Endothelial cell of umbilical vein (primary cell): ENCODE data around the gene VBP1. TPM values are rescaled to one million over a fixed set of nuclear protein-coding genes. Genes with fewer than 3 reads are reported as not detected.

Source experiments
- BruUV-seq: library from RNA; stranded (reverse); fragments of 400-500 nt; replicated peaks from 2 replicates; lab custom pipeline; 2021; lab: Mats Ljungman, UMichigan
- CTCF ChIA-PET: fragments of 300-600, 350-600 bp; sonication (Branson Sonifier 250); formaldehyde crosslinking; loops from one replicate; lab custom pipeline; 2021; ENCODE audit warnings: antibody characterized with exemption, inconsistent platforms; lab: Charles Lee
- POLR2A ChIA-PET: fragments of 300-600, 350-600 bp; sonication (Branson Sonifier 250); formaldehyde crosslinking; loops from one replicate; lab custom pipeline; 2021; ENCODE audit warnings: antibody characterized with exemption, inconsistent platforms; lab: Charles Lee
- DNase-seq: peaks from one replicate; pipeline ENCODE4 v3.0.0-alpha.2; 2011; ENCODE audit warnings: low read depth, low spot score
- FAIRE-seq: peaks from 2 replicates; lab custom pipeline; 2011; peaks lifted over from hg19 to GRCh38; lab: Jason Lieb, UNC
- H2AFZ ChIP-seq: 2 replicates; pipeline ENCODE4 v1.6.0; 2012; ENCODE audit warnings: low read depth, low read length, control low read depth, inconsistent platforms
- H3K27ac ChIP-seq: 2 replicates; pipeline ENCODE4 v1.5.1; 2011; ENCODE audit warnings: low read depth, mild to moderate bottlenecking, control low read depth, low read length, moderate library complexity; ENCODE audit not compliant: insufficient read depth
- H3K27me3 ChIP-seq, 2 experiments: 2 replicates each; pipeline versions ENCODE4 v1.6.0 to v1.6.1; 2011; ENCODE audit warnings: low read length in 2 of 2, mixed read lengths in 1 of 2; ENCODE audit not compliant: control insufficient read depth in 2 of 2, insufficient read depth in 2 of 2
- H3K36me3 ChIP-seq, 2 experiments: 2 replicates in 1 of 2; 3 replicates in 1 of 2; pipeline ENCODE4 v1.5.1; 2011; ENCODE audit warnings: low read length in 2 of 2, mild to moderate bottlenecking in 1 of 2, moderate library complexity in 1 of 2; ENCODE audit not compliant: control insufficient read depth in 2 of 2, insufficient read depth in 2 of 2; ENCODE audit errors: extremely low read depth in 1 of 2
- H3K4me1 ChIP-seq: 3 replicates; pipeline ENCODE4 v1.5.1; 2011; ENCODE audit warnings: mild to moderate bottlenecking, low read length; ENCODE audit not compliant: control insufficient read depth, insufficient read depth; ENCODE audit errors: extremely low read depth
- H3K4me2 ChIP-seq: 2 replicates; pipeline ENCODE4 v1.6.1; 2011; ENCODE audit warnings: low read length, control low read depth, mixed read lengths; ENCODE audit not compliant: insufficient read depth
- H3K4me3 ChIP-seq, 3 experiments: fragments of 200-600 bp in 1 of 3; sonication (generic), shearing (Covaris generic) in 1 of 3; replicated peaks in 1 of 3; 2 replicates each; pipeline ENCODE4 v1.5.1; 2011 to 2016; ENCODE audit warnings: control low read depth in 3 of 3, low read length in 3 of 3, mild to moderate bottlenecking in 2 of 3, inconsistent platforms in 1 of 3, low read depth in 1 of 3, moderate library complexity in 1 of 3; ENCODE audit not compliant: insufficient read depth in 1 of 3
- H3K79me2 ChIP-seq: 2 replicates; pipeline ENCODE4 v1.6.0; 2012; ENCODE audit warnings: low read length, inconsistent platforms; ENCODE audit not compliant: control insufficient read depth, insufficient read depth
- H3K9ac ChIP-seq: replicated peaks from 2 replicates; pipeline ENCODE3; 2011; ENCODE audit warnings: low read length, control low read depth; ENCODE audit not compliant: insufficient read depth; ENCODE audit errors: extremely low read depth
- H3K9me1 ChIP-seq: replicated peaks from 3 replicates; pipeline ENCODE4 v1.6.0; 2011; ENCODE audit warnings: mild to moderate bottlenecking, low read length; ENCODE audit not compliant: control insufficient read depth, insufficient read depth; ENCODE audit errors: extremely low read depth
- H3K9me3 ChIP-seq: replicated peaks from 2 replicates; pipeline ENCODE4 v1.5.1; 2012; ENCODE audit warnings: low read length, inconsistent platforms; ENCODE audit not compliant: control insufficient read depth, insufficient read depth
- H4K20me1 ChIP-seq: replicated peaks from 2 replicates; pipeline ENCODE3; 2011; ENCODE audit warnings: mild to moderate bottlenecking, low read length; ENCODE audit not compliant: control insufficient read depth, insufficient read depth; ENCODE audit errors: extremely low read depth
- FOS ChIP-seq: IDR thresholded peaks from 2 replicates; pipeline ENCODE4 v1.6.1; 2011; ENCODE audit warnings: mild to moderate bottlenecking, low read length, moderate library complexity, borderline replicate concordance; ENCODE audit not compliant: insufficient read depth
- GATA2 ChIP-seq: IDR thresholded peaks from 2 replicates; pipeline ENCODE4 v1.7.0; 2011; ENCODE audit warnings: low read depth, mild to moderate bottlenecking, moderate library complexity, mixed read lengths, low read length; ENCODE audit not compliant: insufficient read length, insufficient read depth
- JUN ChIP-seq: IDR thresholded peaks from 2 replicates; pipeline ENCODE4 v1.6.1; 2011; ENCODE audit warnings: borderline replicate concordance, low read depth; ENCODE audit not compliant: insufficient read length, insufficient read depth
- MYC ChIP-seq: IDR thresholded peaks from one replicate; pipeline ENCODE4 v1.6.1; 2011; ENCODE audit warnings: mild to moderate bottlenecking, low read depth, low read length
- POLR2A ChIP-seq: IDR thresholded peaks from 2 replicates; pipeline ENCODE4 v1.6.1; 2012; ENCODE audit warnings: low read depth, mild to moderate bottlenecking, control low read depth, low read length
- POLR2AphosphoS5 ChIP-seq: IDR thresholded peaks from 2 replicates; pipeline ENCODE4 v1.6.1; 2012; ENCODE audit warnings: low read depth, mild to moderate bottlenecking, control low read depth, low read length, moderate library complexity; ENCODE audit not compliant: insufficient read depth
- dilution Hi-C: fragments of 300-500 bp; cut with MboI; formaldehyde crosslinking; loops from one replicate; pipeline ENCODE4 v1.15.0; 2019; ENCODE audit warnings: low sequenced_read_pairs; ENCODE audit not compliant: extremely low pct_ligation_motif_present
- intact Hi-C: fragments of 100-400 bp; cut with micrococcal nuclease; formaldehyde crosslinking; loops from one replicate; pipeline ENCODE4 v1.10.0; 2022
- polyA plus RNA-seq, 4 experiments: library from polyadenylated mRNA; depleted of rRNA in 3 of 4; stranded (reverse) in 3 of 4; unstranded in 1 of 4; fragments of >200 nt; gene quantifications; 2 replicates each; pipeline versions ENCODE4 v1.2.1 to v1.2.3, GENCODE V29; 2011 to 2012; ENCODE audit warnings: missing spikeins in 1 of 4
- total RNA-seq: library from RNA; stranded (reverse); gene quantifications from 2 replicates; pipeline ENCODE4 v1.2.3, GENCODE V29; 2021
- TF ChIP-seq, protein P1 (sequence below): IDR thresholded peaks from 2 replicates; pipeline ENCODE4 v1.6.1; 2011; ENCODE audit not compliant: insufficient read depth, insufficient read length
- TF ChIP-seq, protein P2 (sequence below), 2 donors: IDR thresholded peaks; 1 replicate in 1 of 2; 2 replicates in 1 of 2; pipeline ENCODE4 v1.5.1; 2011; ENCODE audit warnings: low read length in 2 of 2, mild to moderate bottlenecking in 2 of 2, moderate library complexity in 2 of 2, control low read depth in 1 of 2, inconsistent platforms in 1 of 2, low read depth in 1 of 2; ENCODE audit not compliant: insufficient read depth in 1 of 2; ENCODE audit errors: extremely low read depth in 1 of 2

Gene VBP1
- total and polyA plus RNA-seq, 2 donors (not counting 3 experiments of a cell fraction or from before 2014, with no cell fraction given): 17.3 to 51.5 TPM

DNA sequence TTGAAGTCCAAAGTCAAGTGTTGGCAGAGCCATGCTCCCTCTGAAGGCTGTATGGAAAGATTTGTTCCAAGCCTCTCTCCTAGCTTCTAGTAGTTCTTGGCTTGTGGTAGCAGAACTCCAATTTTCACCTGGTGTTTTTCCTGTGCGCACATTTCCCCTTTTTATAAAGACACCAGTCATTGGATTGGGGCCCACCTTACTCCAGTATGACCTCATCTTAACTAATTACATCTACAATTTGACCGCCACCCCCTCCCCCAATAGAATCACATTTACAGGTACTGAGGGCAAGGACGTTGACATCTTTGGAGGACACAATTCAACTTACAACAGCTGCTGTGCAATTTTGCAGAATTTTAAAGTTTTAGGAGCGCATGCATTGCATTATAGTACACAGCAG lies 31.2 kb downstream of the VBP1 start:
- H3K9me3 ChIP-seq: no peaks in the 10 kb centered on the region
- H4K20me1 ChIP-seq: no peaks in the 10 kb centered on the region
- no peaks in the 10 kb centered on the region for H3K36me3 ChIP-seq
- TF ChIP-seq MYC: no peak
- TF ChIP-seq, protein P1, sequence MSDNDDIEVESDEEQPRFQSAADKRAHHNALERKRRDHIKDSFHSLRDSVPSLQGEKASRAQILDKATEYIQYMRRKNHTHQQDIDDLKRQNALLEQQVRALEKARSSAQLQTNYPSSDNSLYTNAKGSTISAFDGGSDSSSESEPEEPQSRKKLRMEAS: no peak
- TF ChIP-seq JUN: no peak
- no peak for TF ChIP-seq GATA2
- H3K4me1 ChIP-seq: no peaks in the 10 kb centered on the region
- H2AFZ ChIP-seq: no peak overlapping the region
- no peak for FAIRE-seq
- dilution Hi-C loops (no loop called here), intact Hi-C loops (no loop called here)
- BruUV-seq: no TSS peak
- no peak overlapping the region for H3K4me2 ChIP-seq
- H3K79me2 ChIP-seq: no peaks in the 10 kb centered on the region
- peaks cover 0 to 2% of the 10 kb centered on the region in 2 experiments for H3K27me3 ChIP-seq
- DNase-seq: no peak
- H3K9me1 ChIP-seq: no peaks in the 10 kb centered on the region
- POLR2A ChIA-PET: no interaction called here
- CTCF ChIA-PET: no interaction called here
- H3K9ac ChIP-seq: no peak overlapping the region
- H3K4me3 ChIP-seq: no peak overlapping the region
- no peak overlapping the region for H3K27ac ChIP-seq

DNA sequence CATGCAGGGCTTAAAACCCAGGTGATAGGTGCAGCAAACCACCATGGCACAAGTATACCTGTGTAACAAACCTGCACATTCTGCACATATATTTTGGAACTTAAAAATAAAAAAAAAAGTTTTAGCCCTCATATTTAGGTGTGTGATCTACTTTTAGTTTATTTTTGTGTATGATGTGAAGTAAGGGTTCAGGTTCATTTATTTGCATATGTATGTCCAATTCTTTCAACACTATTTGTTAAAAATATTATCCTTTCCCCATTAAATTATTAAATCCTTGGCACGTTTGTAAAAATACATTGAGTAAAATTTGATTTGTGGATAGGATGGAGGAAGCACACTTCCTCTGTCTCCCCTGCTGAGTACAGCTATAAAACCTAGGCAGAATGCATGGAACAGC lies 35.1 kb downstream of the VBP1 start:
- H3K27me3 ChIP-seq: peaks cover 0 to 2% of the 10 kb centered on the region in 2 experiments
- no peaks in the 10 kb centered on the region for H3K4me1 ChIP-seq
- FAIRE-seq (no peak), DNase-seq (no peak)
- H3K4me2 ChIP-seq: no peak overlapping the region
- H3K36me3 ChIP-seq: no peaks in the 10 kb centered on the region
- H3K27ac ChIP-seq: no peak overlapping the region
- CTCF ChIA-PET: no interaction called here
- H3K79me2 ChIP-seq: no peaks in the 10 kb centered on the region
- H3K4me3 ChIP-seq: no peak overlapping the region
- H4K20me1 ChIP-seq: no peaks in the 10 kb centered on the region
- POLR2A ChIA-PET: no interaction called here
- dilution Hi-C loops (no loop called here), intact Hi-C loops (no loop called here)
- no peak overlapping the region for H2AFZ ChIP-seq
- no peaks in the 10 kb centered on the region for H3K9me1 ChIP-seq
- TF ChIP-seq, protein P2, sequence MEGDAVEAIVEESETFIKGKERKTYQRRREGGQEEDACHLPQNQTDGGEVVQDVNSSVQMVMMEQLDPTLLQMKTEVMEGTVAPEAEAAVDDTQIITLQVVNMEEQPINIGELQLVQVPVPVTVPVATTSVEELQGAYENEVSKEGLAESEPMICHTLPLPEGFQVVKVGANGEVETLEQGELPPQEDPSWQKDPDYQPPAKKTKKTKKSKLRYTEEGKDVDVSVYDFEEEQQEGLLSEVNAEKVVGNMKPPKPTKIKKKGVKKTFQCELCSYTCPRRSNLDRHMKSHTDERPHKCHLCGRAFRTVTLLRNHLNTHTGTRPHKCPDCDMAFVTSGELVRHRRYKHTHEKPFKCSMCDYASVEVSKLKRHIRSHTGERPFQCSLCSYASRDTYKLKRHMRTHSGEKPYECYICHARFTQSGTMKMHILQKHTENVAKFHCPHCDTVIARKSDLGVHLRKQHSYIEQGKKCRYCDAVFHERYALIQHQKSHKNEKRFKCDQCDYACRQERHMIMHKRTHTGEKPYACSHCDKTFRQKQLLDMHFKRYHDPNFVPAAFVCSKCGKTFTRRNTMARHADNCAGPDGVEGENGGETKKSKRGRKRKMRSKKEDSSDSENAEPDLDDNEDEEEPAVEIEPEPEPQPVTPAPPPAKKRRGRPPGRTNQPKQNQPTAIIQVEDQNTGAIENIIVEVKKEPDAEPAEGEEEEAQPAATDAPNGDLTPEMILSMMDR (IDR thresholded peaks at IDR 0.05; ENCODE audit: extremely low read depth in 1 of 2, insufficient read depth in 1 of 2, low read depth in 1 of 2, low read length in 2 of 2): no peak
- TF ChIP-seq GATA2: no peak
- TF ChIP-seq POLR2A: no peak
- TF ChIP-seq FOS: no peak
- no peak for TF ChIP-seq POLR2AphosphoS5
- H3K9ac ChIP-seq: no peak overlapping the region
- H3K9me3 ChIP-seq: no peaks in the 10 kb centered on the region
- no TSS peak for BruUV-seq
